Thyroid gland (tissue), 4 donors: ENCODE results near the gene PCLAF. TPM values are rescaled to one million over a fixed set of nuclear protein-coding genes. Genes with fewer than 3 reads are reported as not detected.

ENCODE experiments used
- DNase-seq, 2 donors: peaks; one replicate each; pipeline ENCODE4 v3.0.0-alpha.2; 2019
- H3K27ac ChIP-seq, 3 donors: fragments of 200-600 bp; sonication (generic); 1 replicate in 2 of 3; 2 replicates in 1 of 3; pipeline ENCODE4 v1.5.1; 2016 to 2019; ENCODE audit warnings: mild to moderate bottlenecking in 1 of 3, moderate library complexity in 1 of 3
- H3K27me3 ChIP-seq: fragments of 200-600 bp; sonication (generic); one replicate; pipeline ENCODE4 v1.5.1; 2019
- H3K36me3 ChIP-seq, 2 donors: fragments of 200-600 bp; sonication (generic); one replicate each; pipeline ENCODE4 v1.5.1; 2016 to 2019
- H3K4me1 ChIP-seq, 2 donors: fragments of 200-600 bp; sonication (generic); one replicate each; pipeline ENCODE4 v1.5.1; 2017 to 2019
- H3K4me3 ChIP-seq, 3 donors: fragments of 200-600 bp; sonication (generic); replicated peaks in 1 of 3; 1 replicate in 2 of 3; 2 replicates in 1 of 3; pipeline ENCODE4 v1.5.1; 2016; ENCODE audit warnings: mild to moderate bottlenecking in 1 of 3
- H3K9me3 ChIP-seq: fragments of 200-600 bp; sonication (generic); one replicate; pipeline ENCODE4 v1.5.1; 2017
- POLR2A ChIP-seq, 2 donors: fragments of 450-650 bp; IDR thresholded peaks; one replicate each; pipeline ENCODE4 v1.6.1; 2017; ENCODE audit warnings: antibody characterized with exemption in 2 of 2, mild to moderate bottlenecking in 2 of 2, moderate library complexity in 1 of 2
- WGBS, 2 donors: methylation state at CpG; one replicate each; pipeline ENCODE4 v1.1.5; 2017; 5-methylcytosine and 5-hydroxymethylcytosine counted together
- intact Hi-C: fragments of 100-400 bp; cut with DNase I; formaldehyde crosslinking; loops from one replicate; pipeline ENCODE4 v1.15.1; 2023
- total RNA-seq, 4 donors: library from RNA; depleted of rRNA; stranded (reverse); fragments of >200 nt; gene quantifications; one replicate each; pipeline ENCODE4 v1.2.3, GENCODE V29; 2016
- TF ChIP-seq, protein P1 (sequence below), 6 experiments: fragments of 200-600 bp in 3 of 6; fragments of 450-650 bp in 3 of 6; sonication (generic) in 3 of 6; IDR thresholded peaks; one replicate each; pipeline ENCODE4 v1.5.1; 2016 to 2019; ENCODE audit warnings: antibody characterized with exemption in 6 of 6, mild to moderate bottlenecking in 2 of 6, inconsistent platforms in 1 of 6, moderate library complexity in 1 of 6

Gene PCLAF
- total RNA-seq, 4 donors from 2014 or later = 3.4 to 8.7 (median 3.5) TPM; not detected in 1

DNA sequence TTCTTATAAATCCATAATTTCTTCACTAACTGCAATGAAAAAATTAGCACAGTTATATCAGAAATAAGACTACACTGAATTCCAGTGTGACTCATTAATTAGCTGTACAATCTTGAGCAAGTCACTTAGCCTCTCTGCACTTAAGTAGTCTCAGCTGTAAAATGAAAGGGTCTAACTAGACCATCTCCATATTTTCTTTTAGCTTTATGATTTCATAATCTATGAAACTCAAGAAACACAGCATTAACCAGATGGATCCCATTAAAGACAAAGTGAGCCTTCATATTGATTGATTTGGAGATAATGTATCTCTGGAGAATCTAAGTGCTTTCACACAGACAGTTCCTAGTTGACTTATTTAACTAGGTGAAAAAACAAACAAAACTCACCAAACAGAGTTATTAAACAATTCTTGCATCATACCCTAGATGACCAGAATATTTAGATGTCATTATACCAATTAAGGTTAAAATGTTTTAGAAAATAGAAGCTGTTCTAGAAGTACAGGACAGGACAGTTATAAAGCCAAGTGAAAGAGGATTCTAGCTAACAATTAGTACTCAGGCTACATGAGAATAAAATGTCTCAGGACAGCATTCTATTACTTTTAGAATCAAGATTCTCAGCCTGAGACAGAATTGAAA lies 36.5 kb downstream of the PCLAF start:
- Histone ChIP-seq H3K27me3 (no peaks in the 10 kb centered on the region), H3K9me3 (no peaks in the 10 kb centered on the region), H3K27ac (no peak overlapping the region), H3K4me3 (no peak overlapping the region), H3K4me1 (peaks cover 0 to 24% of the 10 kb centered on the region in 2 donors), H3K36me3 (no peaks in the 10 kb centered on the region)
- intact Hi-C loops = no loop called here
- DNase-seq = no peak
- TF ChIP-seq, protein P1, sequence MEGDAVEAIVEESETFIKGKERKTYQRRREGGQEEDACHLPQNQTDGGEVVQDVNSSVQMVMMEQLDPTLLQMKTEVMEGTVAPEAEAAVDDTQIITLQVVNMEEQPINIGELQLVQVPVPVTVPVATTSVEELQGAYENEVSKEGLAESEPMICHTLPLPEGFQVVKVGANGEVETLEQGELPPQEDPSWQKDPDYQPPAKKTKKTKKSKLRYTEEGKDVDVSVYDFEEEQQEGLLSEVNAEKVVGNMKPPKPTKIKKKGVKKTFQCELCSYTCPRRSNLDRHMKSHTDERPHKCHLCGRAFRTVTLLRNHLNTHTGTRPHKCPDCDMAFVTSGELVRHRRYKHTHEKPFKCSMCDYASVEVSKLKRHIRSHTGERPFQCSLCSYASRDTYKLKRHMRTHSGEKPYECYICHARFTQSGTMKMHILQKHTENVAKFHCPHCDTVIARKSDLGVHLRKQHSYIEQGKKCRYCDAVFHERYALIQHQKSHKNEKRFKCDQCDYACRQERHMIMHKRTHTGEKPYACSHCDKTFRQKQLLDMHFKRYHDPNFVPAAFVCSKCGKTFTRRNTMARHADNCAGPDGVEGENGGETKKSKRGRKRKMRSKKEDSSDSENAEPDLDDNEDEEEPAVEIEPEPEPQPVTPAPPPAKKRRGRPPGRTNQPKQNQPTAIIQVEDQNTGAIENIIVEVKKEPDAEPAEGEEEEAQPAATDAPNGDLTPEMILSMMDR (IDR thresholded peaks at IDR 0.05) = no peak
- no peak for TF ChIP-seq POLR2A (IDR thresholded peaks at IDR 0.05)

DNA sequence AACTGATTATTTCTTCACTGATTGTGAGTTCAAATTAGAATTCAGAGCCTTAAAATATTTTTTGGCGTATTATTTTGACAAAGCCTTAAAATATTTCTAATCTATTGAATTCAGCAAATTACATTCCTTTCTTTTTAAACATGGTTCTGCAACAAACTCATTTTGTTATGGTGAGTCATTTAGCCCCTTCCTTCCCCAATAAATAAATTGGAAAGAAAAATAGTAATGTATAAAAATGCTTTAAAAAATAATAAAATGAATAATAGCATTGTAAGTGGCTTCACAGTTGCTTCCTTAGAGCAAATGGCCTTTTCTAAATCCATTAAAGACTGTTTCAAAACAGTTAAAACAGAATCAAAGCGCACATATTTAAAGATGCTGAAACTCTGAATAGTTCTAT lies 37.4 kb downstream of the PCLAF start:
- TF ChIP-seq POLR2A (IDR thresholded peaks at IDR 0.05) = no peak
- TF ChIP-seq, protein P1 (IDR thresholded peaks at IDR 0.05) = no peak
- no peaks in the 10 kb centered on the region for H3K36me3 ChIP-seq
- H3K27ac ChIP-seq = no peak overlapping the region
- DNase-seq = no peak
- WGBS, 2 donors = 93 to 94% methylated on average over 2 of the region's 2 CpGs
- H3K4me1 ChIP-seq = peaks cover 0 to 24% of the 10 kb centered on the region in 2 donors
- intact Hi-C loops = no loop called here
- H3K27me3 ChIP-seq = no peaks in the 10 kb centered on the region
- H3K9me3 ChIP-seq = no peaks in the 10 kb centered on the region
- no peak overlapping the region for H3K4me3 ChIP-seq

DNA sequence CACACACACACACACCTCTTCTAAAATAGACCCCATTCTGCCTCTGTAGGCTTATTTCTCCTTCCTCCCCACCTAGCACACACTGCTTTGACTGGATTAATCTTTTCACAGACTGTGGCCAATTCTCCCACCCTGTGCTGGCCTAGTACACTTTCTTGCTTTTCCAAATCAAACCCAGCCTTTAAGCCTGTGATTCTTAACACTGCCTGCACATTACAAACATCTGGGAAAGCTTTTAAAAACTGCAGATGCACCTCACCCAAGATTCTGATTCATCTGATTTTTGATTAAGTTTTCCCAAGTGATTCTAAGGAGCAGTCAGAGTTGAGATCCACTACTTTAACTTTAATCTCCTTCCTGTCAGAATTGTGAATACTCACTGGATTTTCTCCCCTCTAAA lies 38.0 kb downstream of the PCLAF start:
- H3K4me1 ChIP-seq = peaks cover 0 to 24% of the 10 kb centered on the region in 2 donors
- no peak overlapping the region for H3K27ac ChIP-seq
- intact Hi-C loops = no loop called here
- no peak for DNase-seq
- H3K36me3 ChIP-seq = no peaks in the 10 kb centered on the region
- H3K9me3 ChIP-seq = no peaks in the 10 kb centered on the region
- TF ChIP-seq, protein P1 (IDR thresholded peaks at IDR 0.05) = no peak
- no peak for TF ChIP-seq POLR2A (IDR thresholded peaks at IDR 0.05)
- no peak overlapping the region for H3K4me3 ChIP-seq
- H3K27me3 ChIP-seq = no peaks in the 10 kb centered on the region

DNA sequence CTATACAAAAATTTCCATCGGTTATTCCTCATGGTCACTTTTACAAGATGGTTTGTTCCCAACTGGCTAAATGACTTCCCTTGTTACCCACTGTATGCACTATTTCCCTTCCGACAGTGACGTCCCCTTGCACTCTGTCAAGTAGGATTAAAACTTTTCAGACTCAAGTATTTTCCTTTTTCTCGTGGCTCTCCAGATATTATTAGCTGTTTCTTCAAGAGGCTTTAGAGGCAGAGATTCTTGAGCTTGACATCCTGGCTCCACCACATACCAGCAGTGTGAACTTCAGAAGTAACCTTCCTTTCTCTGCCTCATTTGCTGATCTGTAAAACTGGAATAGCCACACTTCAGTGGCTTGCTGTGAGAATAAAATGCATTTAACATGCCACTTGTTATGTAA lies 39.3 kb downstream of the PCLAF start:
- Histone ChIP-seq H3K4me3 (no peak overlapping the region), H3K27me3 (no peaks in the 10 kb centered on the region), H3K27ac (no peak overlapping the region), H3K4me1 (peaks cover 0 to 24% of the 10 kb centered on the region in 2 donors), H3K36me3 (no peaks in the 10 kb centered on the region), H3K9me3 (no peaks in the 10 kb centered on the region)
- intact Hi-C loops = no loop called here
- WGBS, 2 donors = 58 to 61% methylated on average over 4 of the region's 4 CpGs
- DNase-seq = peak in 1 of 2 donors; percentile 9
- TF ChIP-seq, protein P1 (IDR thresholded peaks at IDR 0.05) = no peak
- TF ChIP-seq POLR2A (IDR thresholded peaks at IDR 0.05) = no peak

DNA sequence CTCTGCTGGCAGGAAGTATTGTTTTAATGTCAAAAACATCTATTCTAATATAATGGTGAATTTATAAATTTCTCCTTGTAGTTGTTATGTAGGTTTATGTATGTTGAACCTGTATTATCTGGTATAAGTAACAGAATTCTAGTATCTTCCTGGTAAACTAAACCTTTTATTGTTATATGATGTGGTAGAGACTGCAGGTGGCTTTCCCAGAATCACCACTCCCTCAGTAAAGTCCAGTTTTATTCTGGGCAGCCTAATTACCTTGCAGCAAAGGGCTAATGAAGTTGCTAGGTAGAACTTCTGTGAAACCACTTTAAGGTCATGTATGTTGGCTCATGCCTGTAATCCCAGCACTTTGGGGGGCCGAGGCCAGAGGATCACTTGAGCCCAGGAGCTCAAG lies 40.9 kb downstream of the PCLAF start:
- H3K27ac ChIP-seq = no peak overlapping the region
- peaks cover 0 to 24% of the 10 kb centered on the region in 2 donors for H3K4me1 ChIP-seq
- H3K27me3 ChIP-seq = no peaks in the 10 kb centered on the region
- H3K4me3 ChIP-seq = no peak overlapping the region
- DNase-seq = no peak
- no peaks in the 10 kb centered on the region for H3K9me3 ChIP-seq
- H3K36me3 ChIP-seq = no peaks in the 10 kb centered on the region
- 100% methylated on average over 1 of the region's 1 CpG for WGBS, 2 donors
- TF ChIP-seq, protein P1 (IDR thresholded peaks at IDR 0.05) = no peak
- no peak for TF ChIP-seq POLR2A (IDR thresholded peaks at IDR 0.05)
- intact Hi-C loops = no loop called here
